WERI-Rb-1 (cell line): ENCODE measurements around the gene POU2AF1.
"Not testable (repeated sequence)": the region's sequence is repeated elsewhere in the genome, so short reads cannot be mapped to it uniquely, and the experiment has no call there.

Experiments
- DNase-seq: peaks from one replicate; pipeline ENCODE4 v3.0.0-alpha.2; 2020
- H3K27ac ChIP-seq: fragments of 250-450 bp; sonication (Bioruptor Pico); 2 replicates; pipeline ENCODE4 v1.5.1; 2020; ENCODE audit warnings: mild to moderate bottlenecking, moderate library complexity
- H3K27me3 ChIP-seq: fragments of 250-450 bp; sonication (Bioruptor Pico); 2 replicates; pipeline ENCODE4 v1.5.1; 2021; ENCODE audit warnings: mild to moderate bottlenecking, low read depth, moderate library complexity; ENCODE audit not compliant: insufficient read depth, severe bottlenecking
- H3K36me3 ChIP-seq: fragments of 250-450 bp; sonication (Bioruptor Pico); 2 replicates; pipeline ENCODE4 v1.5.1; 2020; ENCODE audit warnings: mild to moderate bottlenecking, moderate library complexity
- H3K4me3 ChIP-seq: 2 replicates; pipeline ENCODE4 v1.5.1; 2011; ENCODE audit warnings: low read depth, mild to moderate bottlenecking, control low read depth, low read length
- H3K9me3 ChIP-seq: fragments of 250-450 bp; sonication (Bioruptor Pico); 2 replicates; pipeline ENCODE4 v1.5.1; 2021; ENCODE audit warnings: mild to moderate bottlenecking, moderate library complexity; ENCODE audit not compliant: severe bottlenecking
- TF ChIP-seq, protein P1 (sequence below): IDR thresholded peaks from 2 replicates; pipeline ENCODE4 v1.5.1; 2011; ENCODE audit warnings: low read depth, mild to moderate bottlenecking, control low read depth, inconsistent platforms, low read length

The POU2AF1 gene

DNA sequence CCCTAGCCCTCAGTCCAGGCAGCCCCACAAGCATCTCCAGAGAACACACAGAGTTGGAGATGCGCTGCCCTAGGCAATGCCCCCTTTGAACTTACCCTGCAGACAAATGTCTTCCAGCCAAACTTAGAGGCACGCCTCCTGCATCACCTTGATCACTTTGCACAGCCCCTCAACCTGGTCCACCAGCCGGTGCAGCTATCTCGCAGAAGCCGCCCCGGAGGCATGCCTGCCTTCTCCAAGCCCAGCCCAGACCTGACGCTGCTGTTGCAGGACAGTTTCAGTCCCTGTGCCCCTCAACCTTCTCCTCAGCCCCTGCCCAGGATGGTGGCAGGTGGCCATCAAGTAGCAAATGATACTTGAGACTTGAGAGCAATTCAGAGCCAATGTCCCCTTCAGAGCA, 16.7 kb upstream of the POU2AF1 start:
- Histone ChIP-seq H3K27ac (no peak overlapping the region), H3K27me3 (no peaks in the 10 kb centered on the region), H3K36me3 (no peaks in the 10 kb centered on the region), H3K9me3 (no peaks in the 10 kb centered on the region), H3K4me3 (no peak overlapping the region)
- no peak for DNase-seq
- TF ChIP-seq, protein P1, sequence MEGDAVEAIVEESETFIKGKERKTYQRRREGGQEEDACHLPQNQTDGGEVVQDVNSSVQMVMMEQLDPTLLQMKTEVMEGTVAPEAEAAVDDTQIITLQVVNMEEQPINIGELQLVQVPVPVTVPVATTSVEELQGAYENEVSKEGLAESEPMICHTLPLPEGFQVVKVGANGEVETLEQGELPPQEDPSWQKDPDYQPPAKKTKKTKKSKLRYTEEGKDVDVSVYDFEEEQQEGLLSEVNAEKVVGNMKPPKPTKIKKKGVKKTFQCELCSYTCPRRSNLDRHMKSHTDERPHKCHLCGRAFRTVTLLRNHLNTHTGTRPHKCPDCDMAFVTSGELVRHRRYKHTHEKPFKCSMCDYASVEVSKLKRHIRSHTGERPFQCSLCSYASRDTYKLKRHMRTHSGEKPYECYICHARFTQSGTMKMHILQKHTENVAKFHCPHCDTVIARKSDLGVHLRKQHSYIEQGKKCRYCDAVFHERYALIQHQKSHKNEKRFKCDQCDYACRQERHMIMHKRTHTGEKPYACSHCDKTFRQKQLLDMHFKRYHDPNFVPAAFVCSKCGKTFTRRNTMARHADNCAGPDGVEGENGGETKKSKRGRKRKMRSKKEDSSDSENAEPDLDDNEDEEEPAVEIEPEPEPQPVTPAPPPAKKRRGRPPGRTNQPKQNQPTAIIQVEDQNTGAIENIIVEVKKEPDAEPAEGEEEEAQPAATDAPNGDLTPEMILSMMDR, result no peak

DNA sequence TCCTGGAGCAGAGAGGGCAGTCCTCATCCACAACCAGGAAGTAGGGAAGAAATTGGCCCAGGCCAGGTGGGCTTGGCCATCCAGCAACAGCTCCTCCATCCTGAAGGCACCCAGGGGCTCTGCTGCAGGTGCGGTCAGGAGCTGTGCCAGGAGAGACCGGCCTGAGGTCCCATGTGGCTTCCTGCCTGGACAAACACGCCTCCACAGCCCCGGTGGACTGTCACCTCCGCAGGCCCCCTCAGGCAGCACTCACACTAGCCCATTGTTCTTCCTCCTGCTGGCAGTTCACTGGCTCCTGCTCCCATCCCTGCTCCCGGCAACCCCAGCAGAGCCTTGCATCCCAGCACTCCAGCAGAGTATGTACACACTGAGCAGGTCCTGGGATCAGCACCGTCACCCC, 16.0 kb upstream of the POU2AF1 start:
- Histone ChIP-seq H3K27ac (no peak overlapping the region), H3K9me3 (no peaks in the 10 kb centered on the region), H3K4me3 (no peak overlapping the region), H3K36me3 (no peaks in the 10 kb centered on the region), H3K27me3 (no peaks in the 10 kb centered on the region)
- no peak for DNase-seq
- TF ChIP-seq, protein P1, result no peak

DNA sequence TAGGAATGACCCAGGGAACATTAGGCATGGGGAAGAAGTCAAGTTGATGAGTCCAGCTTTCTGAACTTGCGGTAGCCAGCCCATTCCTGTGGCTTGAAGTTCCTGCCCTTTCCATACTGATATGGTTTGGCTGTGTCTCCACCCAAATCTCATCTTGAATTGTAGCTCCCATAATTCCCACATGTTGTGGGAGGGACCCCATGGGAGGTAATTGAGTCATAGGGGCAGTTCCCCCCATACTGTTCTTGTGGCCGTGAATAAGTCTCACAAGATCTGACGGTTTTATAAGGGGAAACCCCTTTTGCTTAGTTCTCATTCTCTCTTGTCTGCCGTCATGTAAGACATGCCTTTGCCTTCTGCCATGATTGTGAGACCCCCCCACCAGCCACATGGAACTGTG, 15.1 kb upstream of the POU2AF1 start:
- not testable (repeated sequence) for H3K27me3 ChIP-seq, DNase-seq, H3K36me3 ChIP-seq, H3K4me3 ChIP-seq, H3K27ac ChIP-seq, H3K9me3 ChIP-seq

DNA sequence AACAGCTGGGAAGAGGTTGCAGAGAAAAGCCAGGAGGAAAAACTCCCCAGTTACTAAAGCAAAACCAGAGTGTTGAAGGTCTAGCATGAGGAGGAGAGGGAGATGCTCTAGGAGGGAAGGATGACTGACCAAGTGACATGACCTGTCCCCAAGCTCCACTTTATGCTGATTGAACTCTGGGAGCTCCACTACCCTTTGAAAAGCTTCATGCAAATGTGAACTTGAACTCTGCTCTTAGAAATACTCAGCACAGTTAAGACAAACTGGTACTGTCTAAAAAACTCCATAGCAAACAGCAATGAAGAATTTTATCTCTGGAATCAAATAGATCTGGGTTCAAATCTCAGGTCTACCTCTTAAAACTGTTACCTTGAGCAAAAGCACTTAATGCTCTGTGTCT, 14.5 kb upstream of the POU2AF1 start:
- no peak overlapping the region for H3K27ac ChIP-seq
- H3K4me3 ChIP-seq, result no peak overlapping the region
- H3K27me3 ChIP-seq, result no peaks in the 10 kb centered on the region
- TF ChIP-seq, protein P1, result no peak
- no peaks in the 10 kb centered on the region for H3K9me3 ChIP-seq
- no peak for DNase-seq
- H3K36me3 ChIP-seq, result no peaks in the 10 kb centered on the region

DNA sequence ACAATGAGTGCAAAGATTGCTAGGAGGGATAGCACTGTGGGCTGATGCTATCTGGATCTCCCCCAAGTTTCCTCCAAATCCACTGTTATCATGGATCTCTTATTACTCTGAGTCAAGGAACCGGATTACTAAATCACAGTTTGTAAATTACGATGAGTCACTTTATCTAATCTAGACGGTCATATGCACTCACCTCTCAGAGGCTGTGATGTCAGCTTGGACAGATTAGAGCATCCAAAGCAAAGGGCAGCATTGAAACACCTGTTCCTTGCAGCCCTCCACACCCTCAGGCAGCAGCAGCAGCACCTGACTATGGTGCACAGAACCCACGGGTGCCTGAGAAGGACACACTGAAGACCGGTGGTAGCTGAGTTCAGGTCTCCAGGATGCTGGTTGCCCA, 14.0 kb upstream of the POU2AF1 start:
- Histone ChIP-seq H3K36me3 (no peaks in the 10 kb centered on the region), H3K27ac (no peak overlapping the region), H3K9me3 (no peaks in the 10 kb centered on the region), H3K27me3 (no peaks in the 10 kb centered on the region), H3K4me3 (no peak overlapping the region)
- TF ChIP-seq, protein P1, result no peak
- DNase-seq, result no peak

DNA sequence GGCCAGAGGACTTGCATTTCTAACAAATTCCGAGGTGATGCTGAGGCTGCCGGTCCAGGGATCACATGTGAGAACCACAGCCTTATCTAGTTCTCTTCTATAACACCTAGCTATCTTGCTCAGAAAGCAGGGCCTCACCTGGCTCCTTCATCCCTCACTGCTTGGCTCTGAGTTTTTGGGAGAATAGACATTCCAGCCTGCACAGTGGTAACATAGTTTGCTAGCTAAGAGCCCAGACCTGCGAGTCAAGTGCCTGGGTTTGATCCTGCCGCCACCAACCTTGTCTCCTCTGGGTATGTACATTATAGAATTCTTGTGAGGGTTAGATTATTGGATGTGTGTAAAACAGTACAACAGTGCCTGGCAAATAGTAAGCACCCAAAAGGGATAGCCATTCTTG, 13.5 kb upstream of the POU2AF1 start:
- TF ChIP-seq, protein P1, result no peak
- H3K36me3 ChIP-seq, result no peaks in the 10 kb centered on the region
- H3K27ac ChIP-seq, result no peak overlapping the region
- no peaks in the 10 kb centered on the region for H3K27me3 ChIP-seq
- DNase-seq, result no peak
- H3K9me3 ChIP-seq, result no peaks in the 10 kb centered on the region
- H3K4me3 ChIP-seq, result no peak overlapping the region
